Endothelial cell of umbilical vein (primary cell): Measurements from ENCODE around the gene SH3TC1.
A peak's percentile ranks its signal among the peaks of the same experiment; 100 is the strongest.

Source experiments
- FOS ChIP-seq: IDR thresholded peaks from 2 replicates; pipeline ENCODE4 v1.6.1; 2011; ENCODE audit warnings: mild to moderate bottlenecking, low read length, moderate library complexity, borderline replicate concordance; ENCODE audit not compliant: insufficient read depth
- MAX ChIP-seq: IDR thresholded peaks from 2 replicates; pipeline ENCODE4 v1.6.1; 2011; ENCODE audit not compliant: insufficient read depth, insufficient read length
- MYC ChIP-seq: IDR thresholded peaks from one replicate; pipeline ENCODE4 v1.6.1; 2011; ENCODE audit warnings: mild to moderate bottlenecking, low read depth, low read length
- POLR2A ChIP-seq: IDR thresholded peaks from 2 replicates; pipeline ENCODE4 v1.6.1; 2012; ENCODE audit warnings: low read depth, mild to moderate bottlenecking, control low read depth, low read length
- POLR2AphosphoS5 ChIP-seq: IDR thresholded peaks from 2 replicates; pipeline ENCODE4 v1.6.1; 2012; ENCODE audit warnings: low read depth, mild to moderate bottlenecking, control low read depth, low read length, moderate library complexity; ENCODE audit not compliant: insufficient read depth
- TF ChIP-seq, protein P1 (sequence below), 2 donors: IDR thresholded peaks; 1 replicate in 1 of 2; 2 replicates in 1 of 2; pipeline ENCODE4 v1.5.1; 2011; ENCODE audit warnings: low read length in 2 of 2, mild to moderate bottlenecking in 2 of 2, moderate library complexity in 2 of 2, control low read depth in 1 of 2, inconsistent platforms in 1 of 2, low read depth in 1 of 2; ENCODE audit not compliant: insufficient read depth in 1 of 2; ENCODE audit errors: extremely low read depth in 1 of 2

- TF ChIP-seq, protein P1, sequence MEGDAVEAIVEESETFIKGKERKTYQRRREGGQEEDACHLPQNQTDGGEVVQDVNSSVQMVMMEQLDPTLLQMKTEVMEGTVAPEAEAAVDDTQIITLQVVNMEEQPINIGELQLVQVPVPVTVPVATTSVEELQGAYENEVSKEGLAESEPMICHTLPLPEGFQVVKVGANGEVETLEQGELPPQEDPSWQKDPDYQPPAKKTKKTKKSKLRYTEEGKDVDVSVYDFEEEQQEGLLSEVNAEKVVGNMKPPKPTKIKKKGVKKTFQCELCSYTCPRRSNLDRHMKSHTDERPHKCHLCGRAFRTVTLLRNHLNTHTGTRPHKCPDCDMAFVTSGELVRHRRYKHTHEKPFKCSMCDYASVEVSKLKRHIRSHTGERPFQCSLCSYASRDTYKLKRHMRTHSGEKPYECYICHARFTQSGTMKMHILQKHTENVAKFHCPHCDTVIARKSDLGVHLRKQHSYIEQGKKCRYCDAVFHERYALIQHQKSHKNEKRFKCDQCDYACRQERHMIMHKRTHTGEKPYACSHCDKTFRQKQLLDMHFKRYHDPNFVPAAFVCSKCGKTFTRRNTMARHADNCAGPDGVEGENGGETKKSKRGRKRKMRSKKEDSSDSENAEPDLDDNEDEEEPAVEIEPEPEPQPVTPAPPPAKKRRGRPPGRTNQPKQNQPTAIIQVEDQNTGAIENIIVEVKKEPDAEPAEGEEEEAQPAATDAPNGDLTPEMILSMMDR (IDR thresholded peaks at IDR 0.05; ENCODE audit: extremely low read depth in 1 of 2, insufficient read depth in 1 of 2, low read depth in 1 of 2, low read length in 2 of 2), result no peak
- TF ChIP-seq MAX, result no peak
- no peak for TF ChIP-seq POLR2AphosphoS5
- peak; percentile 59 for TF ChIP-seq POLR2A
- no peak for TF ChIP-seq FOS
- TF ChIP-seq MYC, result no peak
These were observed 40.2 kb upstream of the SH3TC1 start, which contains the start of gene ABLIM2 for GRCh38 chr4:8158710-8159536.
